ENCODE measurements around the gene ANO1. TPM values are rescaled to one million over a fixed set of nuclear protein-coding genes. Genes with fewer than 3 reads are reported as not detected.

ANO1 gene
- total RNA-seq, 4 donors from 2014 or later = 1.7 to 13.9 (median 5.3) TPM

GRCh38 chr11:70128435-70128906 is 50.4 kb downstream of the ANO1 start:
- TF ChIP-seq CTCF (IDR thresholded peaks at IDR 0.05) = no peak
- ATAC-seq (ENCODE audit: low FRiP score) = peak; percentile 49
- DNase-seq (ENCODE audit: low spot score) = no peak

GRCh38 chr11:70129051-70129592 is 51.0 kb downstream of the ANO1 start:
- DNase-seq (ENCODE audit: low spot score) (no peak), ATAC-seq (ENCODE audit: low FRiP score) (no peak)
- no peak for TF ChIP-seq CTCF (IDR thresholded peaks at IDR 0.05)

- no peak for TF ChIP-seq CTCF (IDR thresholded peaks at IDR 0.05)
- no peak for ATAC-seq (ENCODE audit: low FRiP score)
- DNase-seq (ENCODE audit: low spot score) = no peak
These were observed 52.5 kb downstream of the ANO1 start for GRCh38 chr11:70130636-70131035.

- TF ChIP-seq CTCF (IDR thresholded peaks at IDR 0.05) = no peak
- ATAC-seq (ENCODE audit: low FRiP score) (no peak), DNase-seq (ENCODE audit: low spot score) (no peak)
These were observed 53.6 kb downstream of the ANO1 start for GRCh38 chr11:70131606-70132190.

GRCh38 chr11:70132641-70133040 is 54.5 kb downstream of the ANO1 start:
- DNase-seq (ENCODE audit: low spot score) = no peak
- no peak for TF ChIP-seq CTCF (IDR thresholded peaks at IDR 0.05)
- ATAC-seq (ENCODE audit: low FRiP score) = no peak

GRCh38 chr11:70133771-70134335 is 55.7 kb downstream of the ANO1 start:
- DNase-seq (ENCODE audit: low spot score) = no peak
- TF ChIP-seq CTCF (IDR thresholded peaks at IDR 0.05) = no peak
- ATAC-seq (ENCODE audit: low FRiP score) = no peak

GRCh38 chr11:70134490-70134889 is 56.4 kb downstream of the ANO1 start:
- no peak for DNase-seq (ENCODE audit: low spot score)
- no peak for ATAC-seq (ENCODE audit: low FRiP score)
- TF ChIP-seq CTCF (IDR thresholded peaks at IDR 0.05) = no peak
